Left ventricle myocardium inferior (tissue), 1 donor: ENCODE results near the gene MSRB2. TPM values are rescaled to one million over a fixed set of nuclear protein-coding genes. Genes with fewer than 3 reads are reported as not detected.
A peak's percentile ranks its signal among the peaks of the same experiment; 100 is the strongest.

Experiments
- DNase-seq: peaks from one replicate; pipeline ENCODE4 v3.0.0-alpha.2; 2020
- H3K27ac ChIP-seq: fragments of 200-600 bp; replicated peaks from 2 replicates; pipeline ENCODE4 v1.8.0; 2021
- H3K27me3 ChIP-seq: fragments of 200-600 bp; 2 replicates; pipeline ENCODE4 v1.8.0; 2021; ENCODE audit warnings: low read depth
- H3K36me3 ChIP-seq: fragments of 200-600 bp; 2 replicates; pipeline ENCODE4 v1.8.0; 2021
- H3K4me1 ChIP-seq: fragments of 200-600 bp; 2 replicates; pipeline ENCODE4 v1.8.0; 2021
- H3K4me3 ChIP-seq: fragments of 200-600 bp; 2 replicates; pipeline ENCODE4 v1.8.0; 2021; ENCODE audit warnings: mild to moderate bottlenecking, moderate library complexity
- H3K9me3 ChIP-seq: fragments of 200-600 bp; replicated peaks from 2 replicates; pipeline ENCODE4 v1.8.0; 2021
- CTCF ChIP-seq: fragments of 200-600 bp; IDR thresholded peaks from 2 replicates; pipeline ENCODE4 v1.8.0; 2021; ENCODE audit warnings: antibody characterized with exemption, mild to moderate bottlenecking, borderline replicate concordance
- intact Hi-C: fragments of 100-400 bp; cut with micrococcal nuclease; formaldehyde crosslinking; loops from one replicate; pipeline ENCODE4 v1.11.0; 2022
- total RNA-seq: library from RNA; stranded (reverse); fragmentation: NEBNext Ultra II Directional; extraction: Animal tissue kit (Norgen Biotek cat#: 25700); gene quantifications from one replicate; pipeline ENCODE4 v1.2.1, GENCODE V29; 2021
- donor health status: DM: no; HTN: yes; CAD: no; lungs with severe emphysema.

MSRB2 gene
- total RNA-seq, 1 donor from 2014 or later, result 146 TPM

GRCh38 chr10:23096802-23097549 lies 1.6 kb downstream of the MSRB2 start:
- Histone ChIP-seq H3K9me3 (peaks cover 19% of the 10 kb centered on the region), H3K27ac (peak overlapping the region; percentile 97), H3K27me3 (no peaks in the 10 kb centered on the region), H3K36me3 (no peaks in the 10 kb centered on the region), H3K4me3 (peak overlapping the region; percentile 91), H3K4me1 (peaks cover 51% of the 10 kb centered on the region)
- TF ChIP-seq CTCF, result no peak
- intact Hi-C loops, result no loop called here
- DNase-seq, result no peak

GRCh38 chr10:23099079-23099478 lies 3.7 kb downstream of the MSRB2 start:
- Histone ChIP-seq H3K27ac (no peak overlapping the region), H3K4me1 (peaks cover 51% of the 10 kb centered on the region), H3K36me3 (no peaks in the 10 kb centered on the region), H3K27me3 (no peaks in the 10 kb centered on the region), H3K4me3 (no peak overlapping the region), H3K9me3 (peaks cover 7% of the 10 kb centered on the region)
- no peak for TF ChIP-seq CTCF
- no peak for DNase-seq
- intact Hi-C loops, result no loop called here

GRCh38 chr10:23099816-23100215 lies 4.4 kb downstream of the MSRB2 start:
- peak overlapping the region; percentile 11 for H3K27ac ChIP-seq
- H3K36me3 ChIP-seq, result peaks cover 7% of the 10 kb centered on the region
- no peaks in the 10 kb centered on the region for H3K27me3 ChIP-seq
- H3K4me3 ChIP-seq, result no peak overlapping the region
- no peak for TF ChIP-seq CTCF
- H3K4me1 ChIP-seq, result peaks cover 51% of the 10 kb centered on the region
- peaks cover 7% of the 10 kb centered on the region for H3K9me3 ChIP-seq
- intact Hi-C loops, result no loop called here
- no peak for DNase-seq

- Histone ChIP-seq H3K4me3 (no peak overlapping the region), H3K27ac (peak overlapping the region; percentile 11), H3K9me3 (peaks cover 7% of the 10 kb centered on the region), H3K27me3 (no peaks in the 10 kb centered on the region), H3K4me1 (peaks cover 50% of the 10 kb centered on the region), H3K36me3 (peaks cover 14% of the 10 kb centered on the region)
- no peak for TF ChIP-seq CTCF
- intact Hi-C loops, result no loop called here
- DNase-seq, result no peak
Observed at GRCh38 chr10:23100331-23101030, 5.1 kb downstream of the MSRB2 start.

GRCh38 chr10:23106331-23107072 lies 11.1 kb downstream of the MSRB2 start:
- intact Hi-C loops, result no loop called here
- no peak for TF ChIP-seq CTCF
- H3K4me3 ChIP-seq, result no peak overlapping the region
- no peak overlapping the region for H3K27ac ChIP-seq
- no peaks in the 10 kb centered on the region for H3K27me3 ChIP-seq
- no peaks in the 10 kb centered on the region for H3K9me3 ChIP-seq
- H3K4me1 ChIP-seq, result no peaks in the 10 kb centered on the region
- DNase-seq, result no peak
- peaks cover 71% of the 10 kb centered on the region for H3K36me3 ChIP-seq
